Measurements from ENCODE around the gene LRRC47.
A peak's percentile ranks its signal among the peaks of the same experiment; 100 is the strongest.

LRRC47 gene

DNA sequence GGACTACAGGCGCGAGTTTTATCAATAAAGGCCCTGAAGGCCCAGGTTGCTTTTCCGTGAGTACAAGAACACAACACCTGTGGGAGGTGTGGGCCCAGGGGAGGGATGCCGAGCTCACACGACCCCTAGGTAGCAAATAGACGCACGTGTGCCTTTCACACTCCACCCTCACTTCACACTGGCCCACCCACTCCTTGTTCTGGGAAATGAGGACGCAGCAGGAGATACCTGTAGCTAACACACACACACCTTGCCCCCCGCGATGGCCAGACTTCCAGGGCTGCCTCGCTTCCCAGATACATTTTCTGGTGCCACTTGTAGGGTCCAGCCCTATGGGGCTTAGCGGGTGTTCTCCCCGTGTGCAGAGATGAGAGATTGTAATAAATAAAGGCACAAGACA, 48.4 kb downstream of the LRRC47 start:
- no peak overlapping the region for H3K27ac ChIP-seq
- TF ChIP-seq ZFX (IDR thresholded peaks at IDR 0.05; ENCODE audit: borderline replicate concordance), result no peak
- TF ChIP-seq, protein P1, sequence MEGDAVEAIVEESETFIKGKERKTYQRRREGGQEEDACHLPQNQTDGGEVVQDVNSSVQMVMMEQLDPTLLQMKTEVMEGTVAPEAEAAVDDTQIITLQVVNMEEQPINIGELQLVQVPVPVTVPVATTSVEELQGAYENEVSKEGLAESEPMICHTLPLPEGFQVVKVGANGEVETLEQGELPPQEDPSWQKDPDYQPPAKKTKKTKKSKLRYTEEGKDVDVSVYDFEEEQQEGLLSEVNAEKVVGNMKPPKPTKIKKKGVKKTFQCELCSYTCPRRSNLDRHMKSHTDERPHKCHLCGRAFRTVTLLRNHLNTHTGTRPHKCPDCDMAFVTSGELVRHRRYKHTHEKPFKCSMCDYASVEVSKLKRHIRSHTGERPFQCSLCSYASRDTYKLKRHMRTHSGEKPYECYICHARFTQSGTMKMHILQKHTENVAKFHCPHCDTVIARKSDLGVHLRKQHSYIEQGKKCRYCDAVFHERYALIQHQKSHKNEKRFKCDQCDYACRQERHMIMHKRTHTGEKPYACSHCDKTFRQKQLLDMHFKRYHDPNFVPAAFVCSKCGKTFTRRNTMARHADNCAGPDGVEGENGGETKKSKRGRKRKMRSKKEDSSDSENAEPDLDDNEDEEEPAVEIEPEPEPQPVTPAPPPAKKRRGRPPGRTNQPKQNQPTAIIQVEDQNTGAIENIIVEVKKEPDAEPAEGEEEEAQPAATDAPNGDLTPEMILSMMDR (IDR thresholded peaks at IDR 0.05), result no peak

DNA sequence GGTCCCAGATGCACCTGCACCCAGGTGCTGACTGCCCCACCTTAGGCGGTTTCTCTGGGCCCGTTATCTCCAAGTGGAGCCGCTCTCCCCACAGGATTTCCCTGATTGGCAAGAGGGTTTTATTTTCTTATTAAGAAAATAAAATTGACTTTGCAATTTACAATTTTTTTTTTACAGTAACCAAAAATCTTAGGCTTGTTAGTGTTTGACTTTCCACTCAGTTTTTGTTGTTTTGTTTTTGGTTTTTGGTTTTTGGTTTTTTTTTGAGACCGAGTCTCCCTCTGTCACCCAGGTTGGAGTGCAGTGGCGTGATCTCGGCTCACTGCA, 48.8 kb downstream of the LRRC47 start:
- TF ChIP-seq, protein P1 (IDR thresholded peaks at IDR 0.05), result no peak
- no peak for TF ChIP-seq ZFX (IDR thresholded peaks at IDR 0.05; ENCODE audit: borderline replicate concordance)

GRCh38 chr1:3746830-3747521, 49.3 kb downstream of the LRRC47 start:
- TF ChIP-seq, protein P1 (IDR thresholded peaks at IDR 0.05), result no peak
- no peak for TF ChIP-seq ZFX (IDR thresholded peaks at IDR 0.05; ENCODE audit: borderline replicate concordance)
- peak overlapping the region; percentile 52 for H3K27ac ChIP-seq

More for the DNA sequence above, 48.8 kb downstream of the LRRC47 start:
- H3K27ac ChIP-seq, result no peak overlapping the region

DNA sequence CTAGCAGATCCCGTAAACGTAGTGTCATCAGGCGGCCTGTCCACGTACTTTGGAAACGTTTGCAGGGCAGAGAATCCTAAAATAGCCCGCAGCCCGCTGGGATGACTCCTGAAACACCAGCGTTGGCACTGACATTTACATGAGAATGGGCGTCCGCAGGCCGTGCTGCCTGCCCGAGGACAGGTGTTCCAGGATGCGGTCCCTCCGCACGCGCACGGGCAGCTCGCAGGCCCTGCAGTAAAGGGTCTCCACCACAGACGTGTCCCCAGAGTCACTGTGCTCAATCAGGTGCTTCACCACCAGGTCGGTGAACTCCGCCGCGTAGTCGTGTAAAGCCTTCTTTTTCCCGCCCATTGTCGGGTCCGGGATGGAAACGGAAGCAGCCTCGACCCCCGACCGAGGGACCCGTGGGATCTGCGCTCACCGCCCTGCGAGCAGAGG, 49.9 kb downstream of the LRRC47 start:
- no peak for TF ChIP-seq ZFX (IDR thresholded peaks at IDR 0.05; ENCODE audit: borderline replicate concordance)
- TF ChIP-seq, protein P1 (IDR thresholded peaks at IDR 0.05), result no peak
- H3K27ac ChIP-seq, result peak overlapping the region; percentile 52

- H3K27ac ChIP-seq, result peak overlapping the region; percentile 52; the same call in 1 of the 2 replicates
- TF ChIP-seq ZFX (IDR thresholded peaks at IDR 0.05; ENCODE audit: borderline replicate concordance), result no peak
- TF ChIP-seq, protein P1 (IDR thresholded peaks at IDR 0.05), result no peak
These were observed 50.5 kb downstream of the LRRC47 start for GRCh38 chr1:3745590-3746381.

- no peak for TF ChIP-seq ZFX (IDR thresholded peaks at IDR 0.05; ENCODE audit: borderline replicate concordance)
- TF ChIP-seq, protein P1 (IDR thresholded peaks at IDR 0.05), result no peak
- H3K27ac ChIP-seq, result no peak overlapping the region
These were observed 51.2 kb downstream of the LRRC47 start for GRCh38 chr1:3745071-3745470.

GRCh38 chr1:3744646-3745045, 51.7 kb downstream of the LRRC47 start:
- TF ChIP-seq ZFX (IDR thresholded peaks at IDR 0.05; ENCODE audit: borderline replicate concordance), result no peak
- TF ChIP-seq, protein P1 (IDR thresholded peaks at IDR 0.05), result no peak
- H3K27ac ChIP-seq, result no peak overlapping the region

Data from 22Rv1 (cell line).